SK-N-MC (cell line): ENCODE data around the gene EN1.

ENCODE experiments used
- EZH2 ChIP-seq: fragments of 200-600 bp; sonication (generic); IDR thresholded peaks from one replicate; pipeline ENCODE4 v1.6.1; 2017; ENCODE audit warnings: antibody characterized with exemption
- POLR2AphosphoS5 ChIP-seq: IDR thresholded peaks from 2 replicates; pipeline ENCODE4 v1.6.1; 2012; ENCODE audit warnings: mild to moderate bottlenecking, low read depth, low read length, borderline replicate concordance

DNA sequence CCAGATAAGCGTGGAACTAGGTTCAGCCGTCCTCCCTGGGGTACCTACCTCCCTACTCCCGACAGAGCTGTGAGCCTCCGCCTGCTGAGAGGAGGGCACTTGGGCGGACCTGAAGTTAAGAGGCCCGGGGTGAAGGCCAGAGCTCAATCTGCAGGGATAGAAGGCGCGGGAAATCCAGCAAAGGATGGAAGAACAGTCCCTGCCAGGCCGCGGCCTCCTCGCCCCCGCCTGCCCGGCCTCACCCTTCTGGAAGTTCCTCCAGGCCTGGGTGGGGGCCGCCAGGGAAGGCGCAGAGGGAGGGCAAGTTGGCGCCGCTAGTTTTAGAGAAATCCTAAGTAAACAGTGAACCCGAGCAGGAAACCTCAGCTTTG, 13.0 kb downstream of the EN1 start:
- TF ChIP-seq POLR2AphosphoS5 (no peak), EZH2 (no peak)
